KMS-11 (cell line): ENCODE results near the gene KIT.

ENCODE experiments used
- H2AFZ ChIP-seq: fragments of 200-600 bp; sonication (generic); 2 replicates; pipeline ENCODE4 v1.6.1; 2016; ENCODE audit warnings: antibody characterized with exemption, mixed run types, low read depth
- H3K27ac ChIP-seq: fragments of 200-600 bp; sonication (generic); 2 replicates; pipeline ENCODE4 v1.6.1; 2016; ENCODE audit warnings: mild to moderate bottlenecking, mixed run types
- H3K27me3 ChIP-seq: fragments of 200-600 bp; sonication (generic); 2 replicates; pipeline ENCODE4 v1.6.1; 2017; ENCODE audit warnings: mild to moderate bottlenecking, low read depth, mixed run types, moderate library complexity; ENCODE audit not compliant: insufficient read depth
- H3K36me3 ChIP-seq: fragments of 200-600 bp; sonication (generic); 2 replicates; pipeline ENCODE4 v1.6.1; 2017; ENCODE audit warnings: mild to moderate bottlenecking, mixed run types; ENCODE audit not compliant: insufficient read depth
- H3K4me1 ChIP-seq: fragments of 200-600 bp; sonication (generic); 2 replicates; pipeline ENCODE4 v1.6.1; 2016; ENCODE audit warnings: mild to moderate bottlenecking, low read depth, mixed run types; ENCODE audit not compliant: poor library complexity, severe bottlenecking
- H3K4me2 ChIP-seq: fragments of 200-600 bp; sonication (generic); 2 replicates; pipeline ENCODE4 v1.7.0; 2016; ENCODE audit warnings: mild to moderate bottlenecking, mixed run types
- H3K4me3 ChIP-seq: fragments of 200-600 bp; sonication (generic); IDR thresholded peaks from 2 replicates; pipeline ENCODE4 v1.6.1; 2017; ENCODE audit warnings: low read depth, low read length, mixed read lengths; ENCODE audit not compliant: insufficient read depth
- H3K79me2 ChIP-seq: fragments of 200-600 bp; sonication (generic); 2 replicates; pipeline ENCODE4 v1.6.1; 2016; ENCODE audit warnings: low read depth, mixed run types; ENCODE audit not compliant: insufficient read depth
- H3K9ac ChIP-seq: fragments of 200-600 bp; sonication (generic); 2 replicates; pipeline ENCODE4 v1.6.1; 2016; ENCODE audit warnings: mild to moderate bottlenecking, mixed run types
- H4K20me1 ChIP-seq: fragments of 200-600 bp; sonication (generic); 2 replicates; pipeline ENCODE4 v1.6.1; 2016; ENCODE audit warnings: mild to moderate bottlenecking, mixed run types; ENCODE audit not compliant: insufficient read depth
- TF ChIP-seq, protein P1 (sequence below): fragments of 200-600 bp; sonication (generic); conservative IDR thresholded peaks from 2 replicates; pipeline ENCODE4 v1.6.1; 2017; ENCODE audit warnings: low read depth, mild to moderate bottlenecking, antibody characterized with exemption, low read length, moderate library complexity, mixed read lengths

The KIT gene

GRCh38 chr4:54658252-54659093 is 716 bp downstream of the KIT start:
- Histone ChIP-seq H3K27ac (no peak overlapping the region), H3K4me2 (peak overlapping the region; percentile 90), H3K9ac (peak overlapping the region; percentile 16; the same call in 1 of the 2 replicates), H3K4me3 (peak overlapping the region; percentile 83), H4K20me1 (no peaks in the 10 kb centered on the region), H3K4me1 (no peaks in the 10 kb centered on the region), H2AFZ (peak overlapping the region; percentile 86), H3K79me2 (no peaks in the 10 kb centered on the region), H3K36me3 (no peaks in the 10 kb centered on the region), H3K27me3 (no peaks in the 10 kb centered on the region; the same call in 1 of the 2 replicates)
- TF ChIP-seq, protein P1, sequence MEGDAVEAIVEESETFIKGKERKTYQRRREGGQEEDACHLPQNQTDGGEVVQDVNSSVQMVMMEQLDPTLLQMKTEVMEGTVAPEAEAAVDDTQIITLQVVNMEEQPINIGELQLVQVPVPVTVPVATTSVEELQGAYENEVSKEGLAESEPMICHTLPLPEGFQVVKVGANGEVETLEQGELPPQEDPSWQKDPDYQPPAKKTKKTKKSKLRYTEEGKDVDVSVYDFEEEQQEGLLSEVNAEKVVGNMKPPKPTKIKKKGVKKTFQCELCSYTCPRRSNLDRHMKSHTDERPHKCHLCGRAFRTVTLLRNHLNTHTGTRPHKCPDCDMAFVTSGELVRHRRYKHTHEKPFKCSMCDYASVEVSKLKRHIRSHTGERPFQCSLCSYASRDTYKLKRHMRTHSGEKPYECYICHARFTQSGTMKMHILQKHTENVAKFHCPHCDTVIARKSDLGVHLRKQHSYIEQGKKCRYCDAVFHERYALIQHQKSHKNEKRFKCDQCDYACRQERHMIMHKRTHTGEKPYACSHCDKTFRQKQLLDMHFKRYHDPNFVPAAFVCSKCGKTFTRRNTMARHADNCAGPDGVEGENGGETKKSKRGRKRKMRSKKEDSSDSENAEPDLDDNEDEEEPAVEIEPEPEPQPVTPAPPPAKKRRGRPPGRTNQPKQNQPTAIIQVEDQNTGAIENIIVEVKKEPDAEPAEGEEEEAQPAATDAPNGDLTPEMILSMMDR, result peak; percentile 23; the same call in 1 of the 2 replicates

DNA sequence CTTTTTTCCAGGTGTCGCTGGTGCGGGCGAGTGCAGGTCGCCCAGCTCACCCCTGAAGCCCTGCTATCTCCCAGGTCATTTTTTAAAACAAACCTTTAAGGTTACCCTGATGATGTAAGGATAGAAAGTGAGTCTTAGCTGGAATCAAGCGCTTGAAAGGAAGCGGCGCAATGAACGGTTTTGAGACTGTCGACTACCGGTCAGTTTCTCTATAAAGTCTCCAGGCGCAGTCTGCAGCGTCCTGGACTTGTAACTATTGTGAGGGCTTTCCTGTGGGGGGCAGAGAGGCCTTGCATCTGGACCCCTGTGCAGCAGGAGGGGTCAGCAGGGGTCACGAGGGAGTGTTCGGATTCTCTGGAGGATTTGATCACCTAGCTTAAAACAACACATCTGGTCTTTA is 1.6 kb downstream of the KIT start:
- no peaks in the 10 kb centered on the region; the same call in 1 of the 2 replicates for H3K27me3 ChIP-seq
- H3K27ac ChIP-seq, result no peak overlapping the region
- H3K36me3 ChIP-seq, result no peaks in the 10 kb centered on the region
- H3K79me2 ChIP-seq, result no peaks in the 10 kb centered on the region
- H3K4me3 ChIP-seq, result peak overlapping the region; percentile 48
- peak overlapping the region; percentile 86 for H2AFZ ChIP-seq
- TF ChIP-seq, protein P1, result no peak
- no peaks in the 10 kb centered on the region for H4K20me1 ChIP-seq
- H3K9ac ChIP-seq, result peak overlapping the region; percentile 16; the same call in 1 of the 2 replicates
- no peaks in the 10 kb centered on the region for H3K4me1 ChIP-seq
- peak overlapping the region; percentile 90 for H3K4me2 ChIP-seq

GRCh38 chr4:54659749-54660535 is 2.2 kb downstream of the KIT start:
- no peak overlapping the region for H3K27ac ChIP-seq
- H3K36me3 ChIP-seq, result no peaks in the 10 kb centered on the region
- no peak overlapping the region for H2AFZ ChIP-seq
- peak overlapping the region; percentile 90 for H3K4me2 ChIP-seq
- no peaks in the 10 kb centered on the region for H3K79me2 ChIP-seq
- no peak overlapping the region for H3K4me3 ChIP-seq
- no peak overlapping the region for H3K9ac ChIP-seq
- no peaks in the 10 kb centered on the region for H4K20me1 ChIP-seq
- no peaks in the 10 kb centered on the region for H3K4me1 ChIP-seq
- TF ChIP-seq, protein P1, result no peak
- H3K27me3 ChIP-seq, result no peaks in the 10 kb centered on the region; the same call in 1 of the 2 replicates

DNA sequence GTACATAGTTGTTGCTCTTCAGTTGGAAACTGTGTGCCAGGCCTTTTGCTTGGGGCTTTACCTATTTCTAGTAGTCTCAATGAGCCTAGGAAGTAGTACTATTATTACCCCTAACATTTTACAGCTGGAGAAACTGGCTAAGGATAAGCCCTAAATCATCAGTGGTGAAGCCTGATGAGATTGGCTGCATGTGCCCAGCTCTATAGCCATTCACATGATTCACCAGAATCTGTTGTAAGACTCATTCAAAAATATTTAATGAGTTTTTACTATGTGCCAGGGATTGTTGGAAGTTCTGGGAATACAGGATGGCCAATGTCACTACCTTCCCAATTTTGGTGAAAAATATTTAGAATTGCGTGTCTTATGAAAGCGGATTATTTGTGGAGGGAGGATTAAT is 2.8 kb downstream of the KIT start:
- no peaks in the 10 kb centered on the region; the same call in 1 of the 2 replicates for H3K27me3 ChIP-seq
- H3K36me3 ChIP-seq, result no peaks in the 10 kb centered on the region
- no peak overlapping the region for H3K4me3 ChIP-seq
- no peak overlapping the region for H3K9ac ChIP-seq
- no peak overlapping the region for H2AFZ ChIP-seq
- no peaks in the 10 kb centered on the region for H3K79me2 ChIP-seq
- TF ChIP-seq, protein P1, result no peak
- no peaks in the 10 kb centered on the region for H4K20me1 ChIP-seq
- no peak overlapping the region for H3K27ac ChIP-seq
- no peak overlapping the region for H3K4me2 ChIP-seq
- H3K4me1 ChIP-seq, result no peaks in the 10 kb centered on the region
